Ishikawa (cell line): ENCODE measurements around the gene BTBD2.

ENCODE experiments used
- CEBPB ChIP-seq: IDR thresholded peaks from 2 replicates; pipeline ENCODE4 v1.6.1; 2012
- CREB1 ChIP-seq: IDR thresholded peaks from 2 replicates; pipeline ENCODE4 v1.6.1; 2012; ENCODE audit warnings: low read depth
- EGR1 ChIP-seq: IDR thresholded peaks from 2 replicates; pipeline ENCODE4 v1.6.1; 2012
- EP300 ChIP-seq: IDR thresholded peaks from 2 replicates; pipeline ENCODE4 v1.6.1; 2012; ENCODE audit warnings: borderline replicate concordance
- FOXM1 ChIP-seq: IDR thresholded peaks from 2 replicates; pipeline ENCODE4 v1.6.1; 2012; ENCODE audit warnings: low read depth, borderline replicate concordance
- MAX ChIP-seq: IDR thresholded peaks from 2 replicates; pipeline ENCODE4 v1.6.1; 2012
- NFIC ChIP-seq: IDR thresholded peaks from 2 replicates; pipeline ENCODE4 v1.6.1; 2012
- RAD21 ChIP-seq: IDR thresholded peaks from 2 replicates; pipeline ENCODE4 v1.6.1; 2012; ENCODE audit warnings: low read depth
- REST ChIP-seq: IDR thresholded peaks from 2 replicates; pipeline ENCODE4 v1.6.1; 2012; ENCODE audit warnings: low read depth, mild to moderate bottlenecking
- TAF1 ChIP-seq: IDR thresholded peaks from 2 replicates; pipeline ENCODE4 v1.6.1; 2012; ENCODE audit warnings: low read depth, mild to moderate bottlenecking
- TCF12 ChIP-seq: IDR thresholded peaks from 2 replicates; pipeline ENCODE4 v1.6.1; 2012; ENCODE audit warnings: low read depth
- TEAD4 ChIP-seq: IDR thresholded peaks from 2 replicates; pipeline ENCODE4 v1.6.1; 2012
- USF1 ChIP-seq: IDR thresholded peaks from 2 replicates; pipeline ENCODE4 v1.6.1; 2012
- YY1 ChIP-seq: IDR thresholded peaks from 2 replicates; pipeline ENCODE4 v1.6.1; 2012; ENCODE audit warnings: low read depth
- ZBTB7A ChIP-seq: IDR thresholded peaks from 2 replicates; pipeline ENCODE4 v1.6.1; 2012; ENCODE audit warnings: low read depth

Gene BTBD2

GRCh38 chr19:2044709-2045500, 29.4 kb upstream of the BTBD2 start:
- no peak for TF ChIP-seq EP300
- no peak for TF ChIP-seq TEAD4
- TF ChIP-seq FOXM1 = no peak
- no peak for TF ChIP-seq REST
- no peak for TF ChIP-seq ZBTB7A
- no peak for TF ChIP-seq EGR1
- TF ChIP-seq CEBPB = no peak
- TF ChIP-seq YY1 = no peak
- TF ChIP-seq CREB1 = no peak
- TF ChIP-seq USF1 = no peak
- TF ChIP-seq RAD21 = no peak
- TF ChIP-seq TAF1 = no peak
- no peak for TF ChIP-seq MAX
- TF ChIP-seq NFIC = no peak
- no peak for TF ChIP-seq TCF12

- TF ChIP-seq USF1 (no peak), MAX (no peak), NFIC (no peak), ZBTB7A (no peak), EP300 (no peak), YY1 (no peak), CEBPB (no peak), CREB1 (no peak), EGR1 (no peak), RAD21 (no peak), REST (no peak), TCF12 (no peak)
These were observed 28.6 kb upstream of the BTBD2 start for GRCh38 chr19:2043961-2044708.

GRCh38 chr19:2043251-2043641, 27.7 kb upstream of the BTBD2 start:
- TF ChIP-seq CREB1 (no peak), EGR1 (no peak), NFIC (no peak), TAF1 (no peak), TCF12 (no peak), REST (no peak), CEBPB (no peak), ZBTB7A (no peak), YY1 (no peak), USF1 (no peak), EP300 (no peak), TEAD4 (no peak), MAX (no peak), RAD21 (no peak), FOXM1 (no peak)
